Liver (tissue), 9 donors: ENCODE results near the gene IRS1. TPM values are rescaled to one million over a fixed set of nuclear protein-coding genes. Genes with fewer than 3 reads are reported as not detected.

Source experiments
- DNase-seq: peaks from one replicate; pipeline ENCODE4 v3.0.0-alpha.2; 2017; ENCODE audit warnings: low spot score
- H3K27ac ChIP-seq, 2 donors: one replicate each; pipeline ENCODE4 v1.7.0; 2013; ENCODE audit warnings: inconsistent platforms in 2 of 2, low read length in 2 of 2, control low read depth in 1 of 2, low read depth in 1 of 2, mild to moderate bottlenecking in 1 of 2
- H3K27me3 ChIP-seq, 4 donors: one replicate each; pipeline versions ENCODE4 v1.6.1 to v1.7.0; 2013; ENCODE audit warnings: low read length in 3 of 4, inconsistent platforms in 1 of 4, mild to moderate bottlenecking in 1 of 4, moderate library complexity in 1 of 4; ENCODE audit not compliant: control insufficient read depth in 4 of 4, insufficient read depth in 4 of 4
- H3K36me3 ChIP-seq, 4 donors: one replicate each; pipeline versions ENCODE4 v1.6.1 to v1.7.0; 2013; ENCODE audit warnings: low read length in 3 of 4, mild to moderate bottlenecking in 3 of 4, low read depth in 1 of 4, moderate library complexity in 1 of 4; ENCODE audit not compliant: control insufficient read depth in 4 of 4, insufficient read depth in 3 of 4
- H3K4me1 ChIP-seq, 4 donors: one replicate each; pipeline versions ENCODE4 v1.6.1 to v1.7.0; 2013; ENCODE audit warnings: low read length in 3 of 4, mild to moderate bottlenecking in 3 of 4, moderate library complexity in 1 of 4; ENCODE audit not compliant: control insufficient read depth in 4 of 4, insufficient read depth in 4 of 4
- H3K4me3 ChIP-seq, 3 donors: one replicate each; pipeline versions ENCODE4 v1.6.1 to v1.7.0; 2013; ENCODE audit warnings: low read length in 3 of 3, control low read depth in 1 of 3, low read depth in 1 of 3, mild to moderate bottlenecking in 1 of 3
- H3K9ac ChIP-seq, 2 donors: one replicate each; pipeline ENCODE4 v1.7.0; 2013; ENCODE audit warnings: low read length in 2 of 2, mild to moderate bottlenecking in 2 of 2, moderate library complexity in 2 of 2, control low read depth in 1 of 2, low read depth in 1 of 2
- H3K9me3 ChIP-seq, 4 donors: one replicate each; pipeline versions ENCODE4 v1.6.1 to v1.7.0; 2013; ENCODE audit warnings: low read length in 3 of 4; ENCODE audit not compliant: control insufficient read depth in 4 of 4
- ATF3 ChIP-seq: IDR thresholded peaks from 2 replicates; pipeline ENCODE4 v1.6.1; 2016; ENCODE audit warnings: antibody characterized with exemption
- CTCF ChIP-seq: fragments of 150-350 bp; IDR thresholded peaks from 2 replicates; pipeline ENCODE4 v1.5.1; 2017; ENCODE audit warnings: improper control_type of control experiment, low read depth, low read length; ENCODE audit not compliant: missing input control
- EGR1 ChIP-seq, 2 donors: IDR thresholded peaks; 2 replicates each; pipeline ENCODE4 v1.6.1; 2016 to 2018; ENCODE audit warnings: antibody characterized with exemption in 2 of 2, low read depth in 2 of 2
- FOXA1 ChIP-seq: IDR thresholded peaks from 2 replicates; pipeline ENCODE4 v1.6.1; 2016; ENCODE audit warnings: antibody characterized with exemption
- FOXA2 ChIP-seq: IDR thresholded peaks from 2 replicates; pipeline ENCODE4 v1.6.1; 2016; ENCODE audit warnings: antibody characterized with exemption
- GABPA ChIP-seq, 2 donors: IDR thresholded peaks in 1 of 2; conservative IDR thresholded peaks in 1 of 2; 2 replicates each; pipeline ENCODE4 v1.6.1; 2016; ENCODE audit warnings: antibody characterized with exemption in 2 of 2, mild to moderate bottlenecking in 1 of 2, moderate library complexity in 1 of 2
- HNF4A ChIP-seq, 2 donors: conservative IDR thresholded peaks; 2 replicates each; pipeline ENCODE4 v1.6.1; 2016; ENCODE audit warnings: antibody characterized with exemption in 2 of 2, mild to moderate bottlenecking in 2 of 2
- HNF4G ChIP-seq: IDR thresholded peaks from 2 replicates; pipeline ENCODE4 v1.6.1; 2016; ENCODE audit warnings: antibody characterized with exemption
- JUND ChIP-seq, 2 donors: IDR thresholded peaks; 2 replicates each; pipeline ENCODE4 v1.6.1; 2016; ENCODE audit warnings: antibody characterized with exemption in 2 of 2
- MAX ChIP-seq: IDR thresholded peaks from 2 replicates; pipeline ENCODE4 v1.6.1; 2016; ENCODE audit warnings: antibody characterized with exemption
- NR2F2 ChIP-seq: IDR thresholded peaks from 2 replicates; pipeline ENCODE4 v1.6.1; 2016; ENCODE audit warnings: antibody characterized with exemption
- RAD21 ChIP-seq, 2 donors: IDR thresholded peaks; 2 replicates each; pipeline ENCODE4 v1.6.1; 2016; ENCODE audit warnings: antibody characterized with exemption in 2 of 2, mild to moderate bottlenecking in 2 of 2
- REST ChIP-seq: IDR thresholded peaks from 2 replicates; pipeline ENCODE4 v1.6.1; 2016; ENCODE audit warnings: antibody characterized with exemption, mild to moderate bottlenecking
- RXRA ChIP-seq, 2 donors: IDR thresholded peaks; 2 replicates each; pipeline ENCODE4 v1.6.1; 2017 to 2018; ENCODE audit warnings: antibody characterized with exemption in 2 of 2, mild to moderate bottlenecking in 1 of 2
- SP1 ChIP-seq: IDR thresholded peaks from 2 replicates; pipeline ENCODE4 v1.6.1; 2018; ENCODE audit warnings: antibody characterized with exemption, mild to moderate bottlenecking
- TAF1 ChIP-seq: conservative IDR thresholded peaks from 2 replicates; pipeline ENCODE4 v1.6.1; 2016; ENCODE audit warnings: antibody characterized with exemption, mild to moderate bottlenecking
- YY1 ChIP-seq: IDR thresholded peaks from 2 replicates; pipeline ENCODE4 v1.6.1; 2016; ENCODE audit warnings: antibody characterized with exemption, mild to moderate bottlenecking
- ZBTB33 ChIP-seq: IDR thresholded peaks from 2 replicates; pipeline ENCODE4 v1.6.1; 2016; ENCODE audit warnings: antibody characterized with exemption
- WGBS: extraction: QIAGEN DNeasy Blood & Tissue Kit; methylation state at CpG from one replicate; pipeline ENCODE4 v1.1.7; 2013; 5-methylcytosine and 5-hydroxymethylcytosine counted together
- polyA plus RNA-seq, 2 donors: library from polyadenylated mRNA; stranded (reverse) in 1 of 2; unstranded in 1 of 2; fragments of 200-250 nt in 1 of 2; fragments of >200 nt in 1 of 2; fragmentation: Nextera tagmentation in 1 of 2; extraction: Ambion mirVana in 1 of 2; gene quantifications; one replicate each; pipeline versions ENCODE4 v1.2.1 to v1.2.3, GENCODE V29; 2013 to 2015
- total RNA-seq, 2 donors: library from RNA; depleted of rRNA; stranded (reverse); fragments of >200 nt; gene quantifications; one replicate each; pipeline ENCODE4 v1.2.3, GENCODE V29; 2014
- donor health status: healthy.
- donor health status: healthy.
- donor health status: healthy.
- donor health status: healthy.
- donor health status: healthy.

Gene IRS1
- total and polyA plus RNA-seq, 4 donors, result 7.4 to 11.6 (median 8.6) TPM

GRCh38 chr2:226802573-226802972, 3.0 kb upstream of the IRS1 start (continued):
- TF ChIP-seq MAX (peak; percentile 33), HNF4A (conservative IDR thresholded peaks at IDR 0.05) (peak; percentile 70 to 84), RAD21 (IDR thresholded peaks at IDR 0.05) (peak; percentile 95), CTCF (peak; percentile 78), NR2F2 (peak; percentile 20), HNF4G (peak; percentile 56), EGR1 (IDR thresholded peaks at IDR 0.05; ENCODE audit: low read depth in 2 of 2) (no peak), YY1 (peak; percentile 59)

GRCh38 chr2:226800941-226801784, 1.5 kb upstream of the IRS1 start:
- peaks cover 2 to 43% (median 28%) of the 10 kb centered on the region in 4 donors for H3K4me1 ChIP-seq
- H3K9me3 ChIP-seq, result no peaks in the 10 kb centered on the region
- no peaks in the 10 kb centered on the region for H3K27me3 ChIP-seq
- H3K36me3 ChIP-seq, result no peaks in the 10 kb centered on the region
- peak; percentile 86 for DNase-seq
- 2% methylated on average over 33 of the region's 33 CpGs for WGBS
- TF ChIP-seq HNF4G (no peak), RXRA (IDR thresholded peaks at IDR 0.05) (peak; percentile 57 to 64), YY1 (peak; percentile 85), CTCF (no peak), JUND (IDR thresholded peaks at IDR 0.05) (peak; percentile 4 to 15), ZBTB33 (peak; percentile 40), EGR1 (IDR thresholded peaks at IDR 0.05; ENCODE audit: low read depth in 2 of 2) (peak in 1 of 2 donors; percentile 20), FOXA1 (peak; percentile 58), REST (peak; percentile 54), HNF4A (conservative IDR thresholded peaks at IDR 0.05) (peak in 1 of 2 donors; percentile 50), RAD21 (IDR thresholded peaks at IDR 0.05) (peak; percentile 26 to 28), SP1 (peak; percentile 72), TAF1 (peak; percentile 73), FOXA2 (peak; percentile 84), MAX (peak; percentile 65), GABPA (IDR thresholded peaks at IDR 0.05 in 1 of 2, conservative IDR thresholded peaks at IDR 0.05 in 1 of 2) (peak in 1 of 2 donors; percentile 49), NR2F2 (no peak), ATF3 (no peak)
- peak overlapping the region in 1 of 2 donors; percentile 77 for H3K9ac ChIP-seq
- H3K27ac ChIP-seq, result peak overlapping the region; percentile 95 to 99
- peak overlapping the region; percentile 27 to 91 (median 72) for H3K4me3 ChIP-seq
